Measurements from ENCODE around the gene ATL2.
"Not testable (repeated sequence)": the region's sequence is repeated elsewhere in the genome, so short reads cannot be mapped to it uniquely, and the experiment has no call there.

ATL2 gene

GRCh38 chr2:38384338-38384737 lies 7.3 kb upstream of the ATL2 start:
- DNase-seq (ENCODE audit: low spot score) (no peak), ATAC-seq (ENCODE audit: low read depth) (no peak)
- no peak overlapping the region for H3K4me3 ChIP-seq (ENCODE audit: severe bottlenecking)
- H3K9me3 ChIP-seq (ENCODE audit: severe bottlenecking): no peaks in the 10 kb centered on the region
- no peak overlapping the region for H3K27ac ChIP-seq (ENCODE audit: poor library complexity, severe bottlenecking)
- TF ChIP-seq, protein P1, sequence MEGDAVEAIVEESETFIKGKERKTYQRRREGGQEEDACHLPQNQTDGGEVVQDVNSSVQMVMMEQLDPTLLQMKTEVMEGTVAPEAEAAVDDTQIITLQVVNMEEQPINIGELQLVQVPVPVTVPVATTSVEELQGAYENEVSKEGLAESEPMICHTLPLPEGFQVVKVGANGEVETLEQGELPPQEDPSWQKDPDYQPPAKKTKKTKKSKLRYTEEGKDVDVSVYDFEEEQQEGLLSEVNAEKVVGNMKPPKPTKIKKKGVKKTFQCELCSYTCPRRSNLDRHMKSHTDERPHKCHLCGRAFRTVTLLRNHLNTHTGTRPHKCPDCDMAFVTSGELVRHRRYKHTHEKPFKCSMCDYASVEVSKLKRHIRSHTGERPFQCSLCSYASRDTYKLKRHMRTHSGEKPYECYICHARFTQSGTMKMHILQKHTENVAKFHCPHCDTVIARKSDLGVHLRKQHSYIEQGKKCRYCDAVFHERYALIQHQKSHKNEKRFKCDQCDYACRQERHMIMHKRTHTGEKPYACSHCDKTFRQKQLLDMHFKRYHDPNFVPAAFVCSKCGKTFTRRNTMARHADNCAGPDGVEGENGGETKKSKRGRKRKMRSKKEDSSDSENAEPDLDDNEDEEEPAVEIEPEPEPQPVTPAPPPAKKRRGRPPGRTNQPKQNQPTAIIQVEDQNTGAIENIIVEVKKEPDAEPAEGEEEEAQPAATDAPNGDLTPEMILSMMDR (IDR thresholded peaks at IDR 0.05; ENCODE audit: poor library complexity, severe bottlenecking): no peak
- no peaks in the 10 kb centered on the region for H3K4me1 ChIP-seq (ENCODE audit: insufficient read depth, poor library complexity, severe bottlenecking)
- no peaks in the 10 kb centered on the region for H3K27me3 ChIP-seq (ENCODE audit: insufficient read depth, poor library complexity, severe bottlenecking)
- H3K36me3 ChIP-seq (ENCODE audit: low read depth): no peaks in the 10 kb centered on the region

GRCh38 chr2:38383741-38384140 lies 6.7 kb upstream of the ATL2 start:
- not testable (repeated sequence) for DNase-seq (ENCODE audit: low spot score); H3K4me1 ChIP-seq (ENCODE audit: insufficient read depth, poor library complexity, severe bottlenecking); ATAC-seq (ENCODE audit: low read depth); H3K4me3 ChIP-seq (ENCODE audit: severe bottlenecking); H3K9me3 ChIP-seq (ENCODE audit: severe bottlenecking); H3K36me3 ChIP-seq (ENCODE audit: low read depth); H3K27me3 ChIP-seq (ENCODE audit: insufficient read depth, poor library complexity, severe bottlenecking); H3K27ac ChIP-seq (ENCODE audit: poor library complexity, severe bottlenecking)

DNA sequence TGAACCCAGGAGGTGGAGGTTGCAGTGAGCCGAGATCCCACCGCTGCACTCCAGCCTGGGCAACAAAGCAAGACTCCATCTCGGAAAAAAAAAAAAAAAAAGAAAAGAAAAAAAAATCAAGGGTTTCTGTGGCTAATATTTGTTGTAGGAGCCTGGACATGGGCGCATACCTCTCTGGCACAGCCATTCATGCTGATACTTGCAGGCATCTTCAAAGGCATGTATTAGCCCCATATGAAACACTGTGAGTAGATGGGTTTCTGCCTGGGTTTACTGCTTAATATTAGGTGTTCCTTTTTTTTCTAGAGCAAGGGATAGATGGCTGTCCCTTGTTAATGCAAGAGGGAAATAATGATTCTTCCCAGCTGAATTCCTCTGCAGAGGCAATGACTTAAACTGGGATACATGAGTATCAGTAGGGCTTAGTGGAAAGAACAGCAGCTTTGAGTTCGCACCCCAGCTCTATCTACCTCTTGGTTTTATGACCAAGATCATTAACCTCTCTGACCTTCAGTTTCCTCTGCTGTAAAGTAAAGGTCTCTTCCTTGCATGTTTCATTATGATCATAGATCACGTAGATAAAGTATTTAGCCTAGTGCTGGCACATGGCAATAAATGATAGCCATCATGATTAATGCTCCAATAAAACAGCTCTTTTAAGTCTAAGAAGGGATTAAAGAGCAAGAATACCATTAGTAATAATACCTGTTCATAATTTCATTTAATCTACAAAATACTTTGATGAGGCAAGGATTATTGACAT lies 4.5 kb upstream of the ATL2 start:
- H3K27ac ChIP-seq (ENCODE audit: poor library complexity, severe bottlenecking): no peak overlapping the region
- no peaks in the 10 kb centered on the region for H3K36me3 ChIP-seq (ENCODE audit: low read depth)
- H3K4me1 ChIP-seq (ENCODE audit: insufficient read depth, poor library complexity, severe bottlenecking): no peaks in the 10 kb centered on the region
- H3K4me3 ChIP-seq (ENCODE audit: severe bottlenecking): no peak overlapping the region
- TF ChIP-seq, protein P1 (IDR thresholded peaks at IDR 0.05; ENCODE audit: poor library complexity, severe bottlenecking): no peak
- DNase-seq (ENCODE audit: low spot score): no peak
- no peak for ATAC-seq (ENCODE audit: low read depth)
- H3K9me3 ChIP-seq (ENCODE audit: severe bottlenecking): no peaks in the 10 kb centered on the region
- H3K27me3 ChIP-seq (ENCODE audit: insufficient read depth, poor library complexity, severe bottlenecking): no peaks in the 10 kb centered on the region

GRCh38 chr2:38380397-38381130 lies 3.5 kb upstream of the ATL2 start:
- Histone ChIP-seq H3K36me3 (ENCODE audit: low read depth) (no peaks in the 10 kb centered on the region; the same call in 1 of the 2 replicates), H3K4me1 (ENCODE audit: insufficient read depth, poor library complexity, severe bottlenecking) (no peaks in the 10 kb centered on the region), H3K9me3 (ENCODE audit: severe bottlenecking) (no peaks in the 10 kb centered on the region), H3K4me3 (ENCODE audit: severe bottlenecking) (no peak overlapping the region), H3K27me3 (ENCODE audit: insufficient read depth, poor library complexity, severe bottlenecking) (no peaks in the 10 kb centered on the region), H3K27ac (ENCODE audit: poor library complexity, severe bottlenecking) (no peak overlapping the region)
- TF ChIP-seq, protein P1 (IDR thresholded peaks at IDR 0.05; ENCODE audit: poor library complexity, severe bottlenecking): no peak
- ATAC-seq (ENCODE audit: low read depth): no peak
- DNase-seq (ENCODE audit: low spot score): no peak

- H3K4me1 ChIP-seq (ENCODE audit: insufficient read depth, poor library complexity, severe bottlenecking): peaks cover 9% of the 10 kb centered on the region
- ATAC-seq (ENCODE audit: low read depth) (peak; percentile 52), DNase-seq (ENCODE audit: low spot score) (no peak)
- peak overlapping the region; percentile 99 for H3K4me3 ChIP-seq (ENCODE audit: severe bottlenecking)
- peak overlapping the region; percentile 57 for H3K27ac ChIP-seq (ENCODE audit: poor library complexity, severe bottlenecking)
- H3K9me3 ChIP-seq (ENCODE audit: severe bottlenecking): no peaks in the 10 kb centered on the region
- no peaks in the 10 kb centered on the region for H3K27me3 ChIP-seq (ENCODE audit: insufficient read depth, poor library complexity, severe bottlenecking)
- TF ChIP-seq, protein P1 (IDR thresholded peaks at IDR 0.05; ENCODE audit: poor library complexity, severe bottlenecking): peak; percentile 85
- peaks cover 14% of the 10 kb centered on the region for H3K36me3 ChIP-seq (ENCODE audit: low read depth)
Observed at GRCh38 chr2:38376346-38377049, 575 bp downstream of the ATL2 start.
